Left renal cortex interstitium (tissue), 4 donors: ENCODE data around the gene SLC12A2. TPM values are rescaled to one million over a fixed set of nuclear protein-coding genes. Genes with fewer than 3 reads are reported as not detected.

Source experiments
- DNase-seq, 4 donors: peaks; one replicate each; pipeline ENCODE4 v3.0.0-alpha.2; 2013; ENCODE audit warnings: low read depth in 4 of 4, low spot score in 2 of 4, missing footprints in 1 of 4
- polyA plus RNA-seq, 4 donors: library from polyadenylated mRNA; unstranded; fragments of 120-200 nt; gene quantifications; one replicate each; pipeline ENCODE4 v1.2.1, GENCODE V29; 2013; ENCODE audit not compliant: insufficient read length in 4 of 4

SLC12A2 gene
- polyA plus RNA-seq, 4 donors, result 37.1 to 45.0 (median 39.9) TPM

DNA sequence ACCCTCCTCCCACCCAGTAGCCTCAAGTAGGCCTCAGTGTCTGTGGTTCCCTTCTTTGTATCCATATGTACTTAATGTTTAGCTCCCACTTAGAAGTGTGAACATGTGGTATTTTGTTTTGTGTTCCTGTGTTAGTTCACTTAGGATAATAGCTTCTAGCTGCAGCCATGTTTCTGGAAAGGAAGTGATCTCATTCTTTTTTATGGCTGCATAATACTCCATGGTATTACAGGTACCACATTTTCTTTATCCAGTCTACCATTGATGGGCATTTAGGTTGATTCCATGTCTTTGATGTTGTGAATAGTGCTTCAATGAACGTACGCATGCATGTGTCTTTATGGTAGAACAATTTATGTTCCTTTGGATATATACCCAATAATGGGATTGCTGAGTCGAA, 74.8 kb downstream of the SLC12A2 start:
- DNase-seq, result no peak

DNA sequence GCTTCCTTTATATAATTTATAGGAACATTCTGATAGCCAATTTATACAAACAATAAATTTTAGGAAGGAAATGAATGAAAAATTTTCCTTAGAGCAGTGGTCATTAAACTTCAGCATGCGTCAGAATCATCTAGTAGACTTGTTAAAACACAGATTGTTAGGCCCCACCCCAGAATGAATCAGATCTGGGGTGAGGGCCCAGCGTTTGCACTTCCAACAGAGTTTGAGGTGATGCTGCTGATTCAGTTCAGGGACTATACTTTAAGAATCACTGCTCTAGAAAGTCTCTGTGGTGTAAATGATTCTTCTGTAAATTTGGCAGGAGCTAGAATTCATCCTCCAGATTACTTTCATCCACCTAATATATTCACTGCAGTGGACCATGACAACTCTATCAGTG, 80.4 kb downstream of the SLC12A2 start:
- no peak for DNase-seq

DNA sequence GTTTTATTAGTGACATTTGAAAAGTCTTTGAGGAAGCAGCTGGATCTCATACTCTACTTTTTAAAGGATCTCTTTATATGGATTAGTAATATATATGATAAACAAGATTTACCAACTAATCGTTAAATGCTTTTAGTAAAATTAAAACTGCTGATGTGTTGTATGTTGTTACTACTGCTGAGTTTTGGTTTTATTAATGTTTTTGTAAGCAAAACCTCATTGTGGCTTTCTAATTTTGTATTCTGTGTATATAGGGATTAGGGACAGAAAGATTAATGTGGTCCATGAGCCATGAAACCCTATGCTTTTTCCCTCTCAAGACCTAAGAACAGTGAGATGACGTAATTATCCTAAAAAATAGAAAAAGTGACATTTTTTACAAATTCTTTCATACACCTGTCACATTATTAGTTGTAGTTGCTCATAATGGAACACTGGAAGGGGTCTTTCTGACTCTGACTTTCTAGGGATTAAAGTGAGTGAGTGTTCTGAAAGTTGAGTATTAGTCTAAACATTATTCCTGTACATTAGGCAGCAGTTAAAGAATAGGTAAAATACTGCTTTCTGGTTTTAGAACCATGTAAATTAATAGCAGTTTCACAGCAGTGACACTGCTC, 85.9 kb downstream of the SLC12A2 start:
- DNase-seq, result peak in 1 of 4 donors; percentile 10

DNA sequence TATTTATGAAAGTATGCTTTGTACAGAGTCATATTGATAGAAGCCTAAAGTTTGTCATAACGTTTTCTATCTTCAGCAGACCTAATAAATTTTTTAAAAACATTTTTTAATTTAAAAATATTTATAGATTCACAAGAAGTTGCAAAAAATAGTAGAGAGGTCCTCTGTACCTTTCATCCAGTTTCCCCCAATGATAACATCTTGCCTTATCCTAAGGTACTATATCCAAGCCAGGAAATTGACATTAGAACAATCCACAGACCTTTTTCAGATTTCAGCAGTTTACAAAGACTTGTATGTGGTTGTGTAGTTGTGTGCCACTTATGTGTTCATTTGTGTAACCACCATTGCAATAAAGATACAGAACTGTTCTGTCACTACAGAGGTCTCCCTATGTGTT, 88.5 kb downstream of the SLC12A2 start:
- DNase-seq, result no peak

DNA sequence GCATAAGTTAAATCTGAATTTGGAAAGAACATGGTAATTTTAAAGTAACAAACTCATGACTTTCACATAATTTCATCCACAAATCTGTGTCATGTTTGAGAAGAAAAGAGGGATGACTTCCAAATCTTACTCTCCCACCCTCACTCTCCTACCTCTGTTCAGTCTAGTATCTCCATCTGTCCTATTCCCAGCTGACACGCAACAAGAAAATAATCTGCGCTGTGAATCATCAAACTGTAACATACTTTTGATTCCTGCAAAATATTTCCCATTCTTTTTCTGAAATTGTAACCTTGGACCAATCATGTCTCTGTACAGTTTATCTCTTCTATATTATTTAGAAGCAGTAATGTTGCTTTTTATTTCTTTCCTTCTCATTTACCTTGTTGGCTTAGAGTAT, 91.4 kb downstream of the SLC12A2 start:
- no peak for DNase-seq

DNA sequence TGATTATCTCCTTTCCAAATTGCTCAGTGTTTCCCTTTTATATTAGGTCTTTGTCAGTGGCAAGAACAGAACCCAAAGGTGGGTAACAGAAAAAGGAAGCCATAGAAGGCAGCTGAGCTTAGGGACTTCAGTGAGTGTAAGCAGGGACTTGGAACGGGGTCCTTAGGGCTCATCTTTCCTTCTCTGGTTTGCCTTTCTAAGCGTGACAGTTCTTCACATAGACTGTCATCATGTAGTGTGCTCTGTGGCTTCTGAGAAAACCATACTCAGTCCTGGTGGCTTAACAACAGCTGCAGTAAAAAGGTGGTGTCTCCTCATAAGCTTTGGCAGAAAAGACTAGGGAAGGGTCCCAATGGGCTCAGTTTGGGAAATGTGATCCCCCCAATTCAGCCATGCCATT, 108.8 kb downstream of the SLC12A2 start:
- no peak for DNase-seq

DNA sequence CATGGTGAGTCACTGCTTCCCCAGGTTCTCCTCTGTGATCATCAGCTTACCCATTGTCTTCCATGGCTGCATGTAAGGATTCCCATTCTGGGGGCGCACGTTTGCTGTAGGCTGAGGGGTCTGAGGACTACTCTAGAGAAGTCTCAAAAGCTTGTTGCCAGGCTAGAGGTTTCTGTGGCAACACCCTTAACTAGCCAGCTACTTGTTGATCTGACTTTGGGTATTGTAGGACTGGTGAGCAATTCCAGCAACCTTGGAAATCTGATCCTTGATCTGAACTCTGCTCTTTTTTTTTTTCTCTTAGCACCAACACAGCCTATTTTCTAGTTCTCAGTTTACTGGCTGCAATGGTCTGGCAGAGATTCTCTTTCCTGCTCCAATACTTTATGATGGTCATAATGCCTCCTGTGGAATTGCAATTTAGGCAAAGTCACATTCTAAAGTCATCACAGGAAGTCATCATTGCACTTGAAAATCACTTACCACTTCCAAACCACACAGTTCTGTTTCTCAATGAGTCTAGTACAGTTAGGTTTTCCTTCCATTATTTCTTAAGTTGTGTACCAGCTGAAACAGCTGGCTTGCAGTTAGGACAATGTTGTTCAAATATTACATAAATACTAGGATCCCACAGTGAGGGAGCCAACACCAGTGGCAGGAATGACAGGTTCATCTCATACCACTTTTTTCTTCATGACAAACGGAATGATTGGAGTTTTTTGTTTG, 110.3 kb downstream of the SLC12A2 start:
- DNase-seq, result no peak

DNA sequence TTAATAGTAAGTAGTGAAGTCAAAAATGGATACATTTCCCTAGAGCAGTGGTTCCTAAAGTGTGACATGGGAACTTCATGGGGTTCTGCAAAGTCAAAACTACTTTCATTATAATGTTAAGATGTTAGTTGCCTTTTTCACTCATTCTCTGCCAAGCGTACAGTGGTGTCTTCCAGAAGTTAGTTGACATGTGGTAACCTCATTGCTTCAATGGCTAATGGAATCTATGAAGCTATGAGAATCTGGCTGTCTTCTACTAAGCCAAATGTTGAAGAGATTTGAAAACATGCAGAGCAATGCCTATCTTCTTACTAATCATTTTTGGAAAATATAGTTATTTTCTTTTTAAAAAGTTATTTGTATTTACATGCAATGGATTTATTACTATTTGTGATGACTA, 111.8 kb downstream of the SLC12A2 start:
- DNase-seq, result no peak

DNA sequence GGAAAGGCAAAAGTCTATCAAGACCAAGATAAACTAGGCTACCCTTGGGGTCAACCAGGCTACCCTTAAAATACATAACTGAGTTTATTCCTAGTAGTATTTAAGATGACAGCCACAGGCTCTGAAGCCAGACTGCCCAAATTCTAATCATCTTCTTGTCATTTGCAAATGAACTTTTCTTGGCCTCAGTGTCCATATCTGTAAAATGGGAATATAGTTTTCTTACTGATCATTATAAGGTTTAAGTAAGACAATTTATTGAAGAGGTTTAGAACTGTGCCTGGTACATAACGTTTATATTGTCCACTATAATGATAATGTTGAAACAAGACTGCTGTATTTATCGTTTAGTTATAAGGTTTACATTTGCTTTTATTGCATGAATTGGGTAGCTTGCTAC, 112.5 kb downstream of the SLC12A2 start:
- DNase-seq, result no peak

DNA sequence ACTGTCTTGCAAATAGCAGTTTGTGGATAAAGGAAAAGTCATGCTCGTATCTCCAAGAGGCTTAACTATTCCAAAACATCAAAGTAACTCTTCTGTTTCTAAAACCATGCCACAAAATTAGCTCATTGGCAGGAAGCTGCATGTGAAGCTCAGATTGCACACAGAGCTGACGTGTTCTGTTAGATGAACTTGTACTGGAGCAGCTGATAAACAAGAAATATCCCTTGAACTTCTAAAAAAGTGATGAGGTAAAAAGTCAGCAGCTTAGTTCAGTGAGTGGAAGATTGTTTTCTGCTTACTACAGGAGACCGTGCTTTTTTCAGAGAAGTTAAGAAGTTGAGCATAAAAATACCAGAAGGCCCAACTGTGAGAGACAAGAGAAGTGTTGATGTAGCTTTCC, 113.2 kb downstream of the SLC12A2 start:
- no peak for DNase-seq

DNA sequence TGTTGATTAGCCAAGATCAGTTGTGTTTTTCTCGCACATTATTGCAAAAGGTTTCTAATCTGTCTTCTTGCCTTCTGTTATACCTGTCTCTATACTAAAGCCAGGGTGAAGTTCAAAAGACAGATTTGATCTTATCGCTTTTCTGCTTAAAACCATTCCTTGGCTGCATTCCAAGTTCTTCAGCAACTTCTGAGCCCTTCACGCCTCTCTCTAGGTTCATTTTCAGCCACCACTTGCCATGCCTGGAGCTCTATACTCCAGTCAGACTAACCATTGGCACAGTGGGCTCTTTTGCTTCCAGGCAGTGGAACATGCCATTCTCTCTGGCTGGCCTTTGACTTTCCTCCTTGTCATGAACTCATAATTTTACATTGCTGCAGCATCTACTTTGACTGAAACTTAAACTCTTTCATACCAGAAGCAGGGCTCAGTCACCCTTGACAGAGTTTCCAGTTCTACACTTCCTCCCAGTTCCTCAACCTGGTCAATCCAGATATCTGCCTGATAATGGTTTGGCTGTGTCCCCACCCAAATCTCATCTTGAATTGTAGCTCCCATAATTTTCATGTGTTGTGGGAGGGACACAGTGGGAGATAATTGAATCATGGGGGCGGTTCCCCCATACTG, 114.4 kb downstream of the SLC12A2 start:
- no peak for DNase-seq

DNA sequence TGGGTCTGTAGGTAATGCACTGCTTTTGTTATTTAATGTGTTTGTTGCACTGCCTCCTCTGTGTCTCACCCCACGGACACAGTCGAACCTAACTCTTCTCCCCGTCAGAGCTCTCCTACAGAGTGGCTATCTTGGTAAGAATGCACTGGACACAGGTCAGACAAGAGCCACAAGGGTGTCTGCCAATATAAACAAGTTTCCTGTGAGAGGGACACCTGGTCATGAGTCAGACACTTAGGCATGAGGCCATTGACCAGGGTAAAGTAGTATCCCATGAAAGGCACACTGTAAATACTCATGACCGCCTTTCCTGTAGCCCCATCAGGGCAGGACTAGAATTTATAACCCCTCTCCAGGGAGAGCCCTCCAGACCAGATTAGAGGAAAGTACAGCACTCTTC, 115.5 kb downstream of the SLC12A2 start:
- DNase-seq, result no peak

DNA sequence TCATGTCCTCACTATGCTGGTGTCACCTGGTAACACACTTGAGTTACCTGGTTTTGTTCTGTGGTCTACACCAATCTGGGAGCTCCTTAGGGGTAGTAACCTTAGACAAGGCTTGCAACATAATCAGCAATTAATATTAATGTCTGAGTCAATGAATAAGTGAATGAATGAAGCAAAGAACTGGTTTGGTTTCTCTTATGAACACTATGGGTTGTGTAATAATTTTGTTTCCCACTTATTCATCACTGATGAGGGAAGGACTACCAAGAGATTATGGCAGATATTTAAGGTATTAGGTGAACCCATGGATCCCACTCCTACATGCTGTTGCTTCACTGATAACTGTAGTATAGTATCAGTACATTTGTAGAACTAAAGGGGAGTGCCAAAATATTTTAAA, 116.0 kb downstream of the SLC12A2 start:
- DNase-seq, result no peak

DNA sequence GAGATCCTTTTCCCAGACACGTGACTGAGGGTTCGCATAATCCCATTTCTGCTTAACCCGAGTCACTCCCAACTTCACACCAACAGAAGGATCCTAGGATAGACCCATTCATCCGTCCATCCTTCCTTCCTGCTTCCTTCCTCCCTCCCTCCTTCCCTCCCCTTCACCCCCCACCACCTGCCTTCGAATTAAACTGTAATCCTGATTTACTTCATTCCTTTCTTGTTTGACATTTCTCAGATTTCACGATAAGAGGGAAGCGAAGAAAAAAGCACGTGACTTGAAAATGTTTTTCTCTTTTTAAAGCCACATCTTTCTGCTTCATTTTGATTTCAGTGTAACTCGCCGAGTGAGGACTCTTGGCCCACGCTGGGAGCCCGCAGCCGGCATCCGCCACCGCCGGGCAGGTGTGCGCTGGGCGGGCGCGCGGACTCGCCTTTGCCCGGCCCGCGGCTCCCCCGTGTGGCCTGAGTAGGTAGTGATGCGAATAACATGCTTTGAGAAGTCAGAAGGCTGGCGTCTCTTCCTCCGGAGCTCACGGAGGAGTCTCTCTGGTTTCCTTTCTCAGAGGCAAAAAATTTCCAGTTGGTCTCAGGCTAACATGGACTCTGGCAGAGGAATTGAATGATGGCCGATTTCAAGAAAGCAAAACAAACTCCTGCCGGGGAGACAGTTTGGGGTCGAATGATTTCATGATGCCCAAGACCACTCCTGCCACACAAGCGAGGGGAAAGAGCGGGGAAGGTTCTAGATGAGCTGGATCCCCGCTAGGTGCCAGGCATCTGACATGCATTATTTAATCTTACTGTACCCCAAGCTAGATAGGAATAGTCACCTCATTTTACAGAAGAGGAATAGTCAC, 117.7 kb downstream of the SLC12A2 start:
- peak in 3 of 4 donors; percentile 30 to 56 (median 50) for DNase-seq

DNA sequence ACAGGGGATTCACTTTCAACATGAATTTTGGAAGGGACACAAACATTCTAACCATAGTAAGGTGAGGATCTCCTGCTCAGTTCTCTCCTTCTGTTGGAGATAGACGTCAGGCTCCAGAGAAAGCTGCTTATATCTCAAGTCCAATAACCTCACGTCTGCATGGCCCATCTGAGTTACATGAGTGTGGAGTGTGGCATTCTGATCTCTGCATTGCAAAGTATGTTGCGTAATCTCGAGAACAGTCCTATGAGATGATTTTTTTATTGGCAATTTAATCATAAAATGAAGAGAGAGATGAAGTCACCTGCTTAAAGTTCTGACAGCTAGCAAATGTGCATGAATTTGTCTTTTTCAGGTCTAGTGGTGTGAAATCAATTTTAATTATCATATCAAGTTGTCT, 118.8 kb downstream of the SLC12A2 start:
- DNase-seq, result no peak

DNA sequence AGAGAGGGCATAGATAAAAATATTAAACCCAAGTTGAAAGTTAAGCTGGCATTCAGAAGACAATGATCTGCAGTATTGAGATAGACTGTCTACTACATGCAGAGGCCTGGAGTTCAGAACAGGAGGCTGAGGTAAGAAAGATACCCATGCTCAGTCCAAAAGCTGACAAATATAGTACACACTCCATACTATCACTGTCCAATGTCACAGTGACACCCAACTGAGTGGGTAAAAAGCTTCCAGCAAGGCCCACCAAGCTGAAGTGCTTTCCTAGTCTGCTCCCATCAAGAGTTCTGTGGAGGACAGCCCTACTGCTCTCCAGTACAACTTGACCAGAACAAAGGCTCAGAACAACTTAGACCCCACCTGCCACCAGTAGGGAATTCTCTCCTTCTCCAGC, 124.9 kb downstream of the SLC12A2 start:
- no peak for DNase-seq

DNA sequence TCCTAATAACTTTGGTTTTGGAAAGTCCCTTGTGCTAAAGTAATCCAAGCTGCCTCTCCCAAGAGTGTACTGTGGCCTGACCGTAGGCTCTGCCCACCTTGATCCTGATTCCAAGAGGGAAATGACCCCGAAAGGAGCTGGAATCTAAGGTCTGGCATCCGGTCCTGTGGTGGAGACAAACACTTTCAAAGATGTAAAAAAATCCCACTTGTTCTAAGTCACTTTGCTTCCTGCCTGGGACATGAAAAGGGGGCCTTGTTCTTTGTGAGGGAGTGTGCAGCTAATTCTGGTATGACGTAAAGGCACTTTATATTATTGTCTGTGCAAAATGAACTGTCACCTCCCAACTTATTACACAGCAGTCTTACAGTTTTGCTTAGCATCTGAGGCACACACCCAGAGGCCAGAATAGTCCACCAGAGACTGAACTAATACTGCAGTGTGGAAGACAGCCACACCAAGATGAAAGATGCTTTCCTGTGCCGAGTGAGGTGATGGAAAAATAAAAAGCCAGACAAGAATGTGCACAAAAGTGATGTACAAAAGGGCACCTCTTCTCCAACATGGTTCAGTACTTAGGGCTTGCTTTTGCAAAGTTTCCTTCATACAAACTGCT, 128.7 kb downstream of the SLC12A2 start:
- DNase-seq, result peak in 1 of 4 donors; percentile 11

DNA sequence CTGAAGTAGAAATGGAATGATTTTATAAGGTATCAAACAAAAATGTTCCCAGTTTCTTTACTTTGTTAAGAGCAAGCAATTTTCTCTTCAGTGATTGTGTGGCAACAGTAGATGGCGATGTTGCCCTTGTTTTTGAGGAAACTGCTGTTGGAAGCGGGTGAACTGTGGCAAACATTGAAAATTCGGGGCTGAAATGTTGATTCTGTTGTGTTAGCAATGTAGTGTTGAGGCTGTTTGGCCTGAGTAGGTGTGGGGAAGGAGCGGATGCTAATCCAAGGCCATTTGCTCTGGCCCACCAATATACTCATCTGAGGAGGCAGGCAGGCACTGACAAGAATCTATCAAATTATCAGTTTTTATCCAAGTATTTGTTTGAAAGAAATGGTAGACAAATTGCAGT, 129.8 kb downstream of the SLC12A2 start:
- DNase-seq, result peak in 3 of 4 donors; percentile 50 to 62 (median 58)

DNA sequence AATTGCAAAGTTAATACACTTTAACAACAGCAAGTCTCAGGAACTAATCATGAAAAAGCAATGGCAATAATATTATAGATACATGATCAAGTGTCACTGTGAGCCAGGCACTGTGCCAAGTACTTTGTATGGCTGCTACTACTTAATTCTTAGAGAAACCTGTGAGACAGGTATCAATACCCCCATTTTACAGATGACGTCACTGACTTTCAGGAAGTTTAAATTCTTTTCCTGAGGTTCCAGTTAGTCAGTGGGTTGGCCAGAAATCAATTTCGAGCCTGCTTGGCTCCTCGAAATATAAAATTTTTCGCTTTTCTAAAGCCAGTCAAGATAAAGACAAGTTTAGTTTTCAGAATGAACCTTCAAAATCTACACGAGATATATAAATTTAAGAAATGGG, 130.3 kb downstream of the SLC12A2 start:
- DNase-seq, result no peak

DNA sequence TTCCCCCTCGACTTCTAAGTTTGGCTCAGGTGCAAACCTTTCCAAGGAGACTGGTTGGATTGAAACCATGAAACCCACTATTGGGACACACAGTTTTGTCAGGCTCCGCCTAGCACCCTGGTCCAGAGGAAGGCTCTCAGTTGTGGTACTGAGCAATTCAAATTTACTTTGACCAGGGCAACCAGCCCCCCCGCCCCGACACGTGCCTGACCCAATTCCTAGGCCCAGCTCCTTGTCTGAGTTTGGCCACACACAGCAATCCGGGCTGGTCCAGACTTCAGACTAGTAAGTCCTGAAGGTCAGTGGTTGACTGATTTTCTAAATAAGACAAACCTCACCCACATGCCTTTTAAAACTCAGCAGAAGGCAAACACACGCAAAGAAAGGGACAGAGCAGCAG, 132.7 kb downstream of the SLC12A2 start:
- DNase-seq, result no peak
